A549 (cell line): ENCODE data around the gene ARL8B. TPM values are rescaled to one million over a fixed set of nuclear protein-coding genes. Genes with fewer than 3 reads are reported as not detected.
A peak's percentile ranks its signal among the peaks of the same experiment; 100 is the strongest.

Experiments
- ATAC-seq, 2 experiments: fragments of 200-7000 bp in 1 of 2; fragments of >200 bp in 1 of 2; cut with Nextera tagmentation in 1 of 2; cut with Tn5 transposase in 1 of 2; 3 replicates each; pipeline versions ENCODE4 v1.8.0 to v1.9.1; 2018 to 2020; ENCODE audit warnings: mild to moderate bottlenecking in 1 of 2, moderate library complexity in 1 of 2
- CTCF ChIA-PET: fragments of 300-600 bp; sonication (Branson Sonifier 250); formaldehyde crosslinking; extraction: SDS; loops from one replicate; lab custom pipeline; 2021; ENCODE audit warnings: antibody characterized with exemption, inconsistent platforms; lab: Yijun Ruan, JAX
- POLR2A ChIA-PET: fragments of 350-600 bp; formaldehyde crosslinking; extraction: SDS; loops from one replicate; lab custom pipeline; 2021; ENCODE audit warnings: antibody characterized with exemption, inconsistent platforms; lab: Yijun Ruan, JAX
- DNase-seq, 2 experiments: peaks; one replicate each; pipeline versions ENCODE4 v3.0.0 to v3.0.0-alpha.2; 2011 to 2016; ENCODE audit warnings: low read depth in 1 of 2, low spot score in 1 of 2
- FAIRE-seq: peaks from 2 replicates; lab custom pipeline; 2011; peaks lifted over from hg19 to GRCh38; lab: Jason Lieb, UNC
- H3K27ac ChIP-seq, 2 experiments: fragments of >200 bp; sonication (Bioruptor Twin); formaldehyde crosslinking; 3 replicates each; pipeline ENCODE4 v1.5.1; 2016 to 2017
- H3K4me1 ChIP-seq: fragments of >200 bp; sonication (Bioruptor Twin); formaldehyde crosslinking; 3 replicates; pipeline ENCODE4 v1.6.1; 2016
- H3K4me2 ChIP-seq: fragments of >200 bp; sonication (Bioruptor Twin); formaldehyde crosslinking; 3 replicates; pipeline ENCODE4 v1.6.1; 2016
- H3K4me3 ChIP-seq: fragments of >200 bp; sonication (Bioruptor Twin); formaldehyde crosslinking; 3 replicates; pipeline ENCODE4 v1.5.1; 2016
- H3K9me3 ChIP-seq: fragments of >200 bp; sonication (Bioruptor Twin); formaldehyde crosslinking; 3 replicates; pipeline ENCODE4 v1.6.1; 2016
- ATOH8 ChIP-seq: fragments of 250-450 bp; sonication (Bioruptor Pico); IDR thresholded peaks from 2 replicates; pipeline ENCODE4 v1.5.0; 2020; ENCODE audit warnings: low read depth, mild to moderate bottlenecking, moderate library complexity
- BCL3 ChIP-seq: fragments of >200 bp; sonication (Bioruptor Twin); formaldehyde crosslinking; IDR thresholded peaks from 3 replicates; pipeline ENCODE4 v1.6.1; 2016
- CEBPB ChIP-seq, 2 experiments: fragments of >200 bp in 1 of 2; sonication (Bioruptor Twin) in 1 of 2; formaldehyde crosslinking in 1 of 2; IDR thresholded peaks; 2 replicates each; pipeline ENCODE4 v1.6.1; 2012 to 2016
- CHD2 ChIP-seq: fragments of 150-350 bp; IDR thresholded peaks from 2 replicates; pipeline ENCODE4 v1.6.1; 2014; ENCODE audit warnings: low read length; ENCODE audit not compliant: partially characterized antibody
- E2F6 ChIP-seq: IDR thresholded peaks from 2 replicates; pipeline ENCODE4 v1.6.1; 2012; ENCODE audit warnings: low read depth, borderline replicate concordance
- ELK1 ChIP-seq: fragments of 150-350 bp; IDR thresholded peaks from 2 replicates; pipeline ENCODE4 v1.6.1; 2014; ENCODE audit warnings: low read depth, mild to moderate bottlenecking, low read length
- EP300 ChIP-seq, 2 experiments: fragments of >200 bp; sonication (Bioruptor Twin); formaldehyde crosslinking; IDR thresholded peaks; 2 replicates in 1 of 2; 3 replicates in 1 of 2; pipeline ENCODE4 v1.6.1; 2016 to 2017
- ESRRA ChIP-seq: fragments of 150-350 bp; IDR thresholded peaks from 2 replicates; pipeline ENCODE4 v1.6.1; 2014; ENCODE audit warnings: mild to moderate bottlenecking, low read length, borderline replicate concordance
- FOSB ChIP-seq: fragments of 250-450 bp; sonication (Bioruptor Pico); IDR thresholded peaks from 2 replicates; pipeline ENCODE4 v1.5.0; 2020; ENCODE audit warnings: mild to moderate bottlenecking, moderate library complexity
- FOXS1 ChIP-seq: fragments of 250-450 bp; sonication (Bioruptor Pico); IDR thresholded peaks from 2 replicates; pipeline ENCODE4 v1.5.0; 2020; ENCODE audit warnings: mild to moderate bottlenecking, moderate library complexity
- HDAC2 ChIP-seq: fragments of 200-600 bp; sonication (generic); IDR thresholded peaks from 2 replicates; pipeline ENCODE4 v1.6.1; 2016
- HEYL ChIP-seq: fragments of 250-450 bp; sonication (Bioruptor Pico); IDR thresholded peaks from 2 replicates; pipeline ENCODE4 v1.8.0; 2021; ENCODE audit warnings: mild to moderate bottlenecking, moderate library complexity
- HOXB5 ChIP-seq: fragments of 250-450 bp; sonication (Bioruptor Pico); IDR thresholded peaks from 2 replicates; pipeline ENCODE4 v1.5.0; 2020; ENCODE audit warnings: mild to moderate bottlenecking, moderate library complexity
- MAX ChIP-seq: IDR thresholded peaks from 2 replicates; pipeline ENCODE4 v1.6.1; 2012
- NPAS2 ChIP-seq: fragments of 250-450 bp; sonication (Bioruptor Pico); IDR thresholded peaks from 2 replicates; pipeline ENCODE4 v1.8.0; 2022; ENCODE audit warnings: mild to moderate bottlenecking, moderate library complexity, borderline replicate concordance
- PHF8 ChIP-seq: fragments of 200-600 bp; sonication (generic); IDR thresholded peaks from 2 replicates; pipeline ENCODE4 v1.6.1; 2016; ENCODE audit warnings: low read depth, mild to moderate bottlenecking, antibody characterized with exemption, moderate library complexity, borderline replicate concordance
- POLR2A ChIP-seq: IDR thresholded peaks from 2 replicates; pipeline ENCODE4 v1.6.1; 2012; ENCODE audit warnings: mild to moderate bottlenecking, low read length
- RAD21 ChIP-seq, 2 experiments: fragments of >200 bp in 1 of 2; sonication (Bioruptor Twin) in 1 of 2; formaldehyde crosslinking in 1 of 2; IDR thresholded peaks in 1 of 2; conservative IDR thresholded peaks in 1 of 2; 2 replicates in 1 of 2; 3 replicates in 1 of 2; pipeline ENCODE4 v1.6.1; 2012 to 2018; ENCODE audit warnings: inconsistent platforms in 1 of 2
- REST ChIP-seq: fragments of 200-600 bp; sonication (generic); IDR thresholded peaks from 2 replicates; pipeline ENCODE4 v1.6.1; 2016; ENCODE audit warnings: antibody characterized with exemption, mild to moderate bottlenecking, moderate library complexity
- TP53 ChIP-seq: fragments of 250-450 bp; sonication (Bioruptor Pico); IDR thresholded peaks from 2 replicates; pipeline ENCODE4 v1.5.0; 2021; ENCODE audit warnings: mild to moderate bottlenecking, moderate library complexity
- USF2 ChIP-seq: fragments of 450-650 bp; IDR thresholded peaks from 2 replicates; pipeline ENCODE4 v1.6.1; 2014; ENCODE audit warnings: antibody characterized with exemption
- ZSCAN20 ChIP-seq: fragments of 250-450 bp; sonication (Bioruptor Pico); IDR thresholded peaks from 2 replicates; pipeline ENCODE4 v1.8.0; 2022; ENCODE audit warnings: mild to moderate bottlenecking, moderate library complexity
- WGBS: methylation state at CpG from one replicate; pipeline ENCODE4 v1.1.6; 2017; ENCODE audit errors: missing lambda C conversion rate; 5-methylcytosine and 5-hydroxymethylcytosine counted together
- polyA plus RNA-seq, 4 experiments: library from polyadenylated mRNA; depleted of rRNA in 3 of 4; stranded (reverse); fragments of >200 nt; fragmentation: RNase III in 1 of 4; extraction: RNeasy Plus Mini Kit Qiagen cat#74134 plus additional on column Dnase treatment in 1 of 4; gene quantifications; 2 replicates in 3 of 4; 3 replicates in 1 of 4; pipeline ENCODE4 v1.2.3, GENCODE V29; 2011 to 2017

The ARL8B gene
- polyA plus RNA-seq, 2 of the 4 experiments (the other 2 are of a cell fraction), result 51.2 to 51.7 TPM

- ATAC-seq, result no peak; a peak in 1 of 6 replicates
- Histone ChIP-seq H3K27ac (no peak overlapping the region), H3K4me2 (peak overlapping the region; percentile 1), H3K4me3 (no peak overlapping the region), H3K4me1 (peaks cover 37% of the 10 kb centered on the region), H3K9me3 (no peaks in the 10 kb centered on the region)
- 53% methylated on average over 5 of the region's 5 CpGs for WGBS
- DNase-seq, result no peak
- TF ChIP-seq EP300 (IDR thresholded peaks at IDR 0.05) (no peak), NPAS2 (CRISPR knock-in tag) (no peak), ZSCAN20 (CRISPR knock-in tag) (no peak)
- FAIRE-seq, result no peak
- ChIA-PET CTCF (interaction anchor here (1.9 kb wide), 1 partner anchor 426 kb away, joined by 5 read pairs; no protein-coding TSS in a partner anchor), POLR2A (no interaction called here)
These were observed 16.3 kb downstream of the ARL8B start for GRCh38 chr3:5138214-5138981.

- 89% methylated on average over 4 of the region's 4 CpGs for WGBS
- Histone ChIP-seq H3K9me3 (no peaks in the 10 kb centered on the region), H3K4me2 (no peak overlapping the region), H3K27ac (no peak overlapping the region), H3K4me3 (no peak overlapping the region), H3K4me1 (peaks cover 37% of the 10 kb centered on the region)
- no peak for ATAC-seq
- CTCF ChIA-PET, result interaction anchor here (0.8 to 1.9 kb wide), 3 partner anchors 11 to 428 kb away, joined by 3 to 5 read pairs (median 3); no protein-coding TSS in a partner anchor
- no peak for TF ChIP-seq PHF8
- TF ChIP-seq E2F6, result no peak
- no peak for TF ChIP-seq HOXB5 (CRISPR knock-in tag)
- TF ChIP-seq CHD2, result no peak
- TF ChIP-seq USF2, result no peak
- no peak for TF ChIP-seq HEYL (CRISPR knock-in tag)
- no peak for TF ChIP-seq ESRRA
- TF ChIP-seq TP53 (CRISPR knock-in tag), result no peak
- TF ChIP-seq, all 56 proteins: peak for 0
- POLR2A ChIA-PET, result no interaction called here
- FAIRE-seq (no peak), DNase-seq (no peak)
These were observed 18.1 kb downstream of the ARL8B start for GRCh38 chr3:5140230-5140621.

GRCh38 chr3:5140839-5141238 is 18.7 kb downstream of the ARL8B start:
- ChIA-PET CTCF (interaction anchor here (1.1 kb wide), 1 partner anchor 10 kb away, joined by 4 read pairs; no protein-coding TSS in a partner anchor), POLR2A (no interaction called here)
- H3K4me3 ChIP-seq, result no peak overlapping the region
- DNase-seq, result no peak
- peaks cover 37% of the 10 kb centered on the region for H3K4me1 ChIP-seq
- H3K9me3 ChIP-seq, result no peaks in the 10 kb centered on the region
- WGBS, result 98% methylated on average over 6 of the region's 6 CpGs
- no peak overlapping the region for H3K4me2 ChIP-seq
- H3K27ac ChIP-seq, result no peak overlapping the region
- FAIRE-seq, result no peak
- no peak for ATAC-seq
- TF ChIP-seq HDAC2 (no peak), FOXS1 (CRISPR knock-in tag) (no peak), USF2 (no peak), ELK1 (no peak), BCL3 (no peak), CEBPB (IDR thresholded peaks at IDR 0.05) (no peak), RAD21 (conservative IDR thresholded peaks at IDR 0.05 in 1 of 2, IDR thresholded peaks at IDR 0.05 in 1 of 2) (no peak), ATOH8 (no peak), FOSB (no peak), MAX (no peak), POLR2A (no peak), REST (no peak), TP53 (CRISPR knock-in tag) (no peak), HOXB5 (CRISPR knock-in tag) (no peak)
